Measurements from ENCODE around the gene FBXW10.
"Not testable (repeated sequence)": the region's sequence is repeated elsewhere in the genome, so short reads cannot be mapped to it uniquely, and the experiment has no call there.

The FBXW10 gene

DNA sequence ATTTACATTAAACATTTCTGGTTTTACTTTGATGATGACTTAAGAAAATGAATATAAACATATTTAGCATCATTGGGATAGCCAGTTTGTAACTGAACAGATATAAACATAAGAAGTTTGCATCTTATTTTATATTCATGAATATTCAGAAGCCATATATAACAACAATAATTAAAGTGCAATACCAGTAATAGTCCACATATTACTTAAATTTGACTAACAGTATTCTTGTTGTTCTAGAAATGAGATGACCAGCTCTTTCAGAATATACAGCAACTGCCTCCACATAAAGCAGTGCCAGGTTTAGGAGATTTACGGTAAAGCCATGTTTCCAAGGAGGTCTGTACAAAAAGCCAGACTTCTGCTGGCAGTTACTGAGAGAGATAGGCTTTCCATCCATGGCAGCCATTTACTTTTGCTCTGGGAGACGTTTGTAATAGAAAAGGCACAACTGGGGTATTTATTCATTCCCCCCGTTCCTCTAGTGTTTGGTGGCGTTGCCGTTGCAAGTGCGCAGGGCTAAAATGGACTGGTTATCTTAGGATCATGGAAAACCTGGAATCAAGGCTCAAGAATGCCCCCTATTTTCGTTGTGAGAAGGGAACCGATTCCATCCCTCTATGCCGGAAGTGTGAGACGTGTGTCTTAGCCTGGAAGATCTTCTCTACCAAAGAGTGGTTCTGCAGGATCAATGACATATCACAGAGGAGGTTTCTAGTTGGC is at the start of gene FBXW10:
TSS of gene FBXW10 (plus strand) at position 356 of the 723 bp plus-strand sequence. CDS start at position 547, 191 bp downstream.
- DNase-seq (ENCODE audit: low spot score): not testable (repeated sequence)

DNA sequence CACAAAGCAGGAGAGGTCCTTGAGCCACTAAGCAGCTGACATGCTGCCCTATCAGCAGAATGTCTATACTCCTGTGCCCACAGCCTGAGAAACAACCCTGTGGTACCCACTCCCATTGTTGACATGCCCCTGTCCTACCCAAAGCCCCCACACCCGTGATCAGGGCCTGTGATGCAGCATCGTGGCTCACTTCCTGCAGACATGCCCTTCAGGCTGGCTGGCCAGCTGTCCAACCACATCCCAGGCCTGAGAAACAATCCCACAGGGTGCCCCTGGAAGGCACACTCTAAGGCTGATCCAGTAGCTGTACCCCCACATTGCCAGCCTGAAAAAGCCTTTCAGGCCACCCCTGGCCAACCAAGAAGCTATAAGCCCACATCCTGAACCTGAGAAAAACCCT is 48.7 kb upstream of the FBXW10 start:
- not testable (repeated sequence) for DNase-seq (ENCODE audit: low spot score)

- DNase-seq (ENCODE audit: low spot score): not testable (repeated sequence)
Measured at GRCh38 chr17:18698473-18699103, 45.3 kb upstream of the FBXW10 start.

DNA sequence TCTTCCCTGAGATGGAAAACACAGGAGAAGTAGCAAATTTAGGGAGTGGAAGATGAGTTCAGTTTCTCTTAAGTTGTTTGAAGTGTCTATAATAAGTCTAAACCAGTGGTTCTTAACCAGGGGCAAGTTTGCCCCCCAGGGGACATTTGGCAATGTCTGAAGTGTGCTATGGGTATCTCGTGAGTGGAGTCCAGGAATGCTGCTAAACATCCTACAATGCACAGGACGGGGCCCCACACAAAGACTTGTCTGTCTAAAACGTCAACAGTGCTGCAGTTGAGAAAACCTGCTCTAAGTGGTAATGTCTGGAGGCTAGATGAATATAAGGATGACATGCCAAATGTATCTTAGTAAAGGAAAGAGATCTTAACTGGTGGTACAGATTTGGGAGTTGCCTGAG is 37.9 kb upstream of the FBXW10 start:
- DNase-seq (ENCODE audit: low spot score): not testable (repeated sequence)

- DNase-seq (ENCODE audit: low spot score): not testable (repeated sequence)
Measured at GRCh38 chr17:18708215-18708614, 35.6 kb upstream of the FBXW10 start.

- peak; percentile 45 for DNase-seq (ENCODE audit: low spot score)
Measured at GRCh38 chr17:18712354-18712999, 31.4 kb upstream of the FBXW10 start.

DNA sequence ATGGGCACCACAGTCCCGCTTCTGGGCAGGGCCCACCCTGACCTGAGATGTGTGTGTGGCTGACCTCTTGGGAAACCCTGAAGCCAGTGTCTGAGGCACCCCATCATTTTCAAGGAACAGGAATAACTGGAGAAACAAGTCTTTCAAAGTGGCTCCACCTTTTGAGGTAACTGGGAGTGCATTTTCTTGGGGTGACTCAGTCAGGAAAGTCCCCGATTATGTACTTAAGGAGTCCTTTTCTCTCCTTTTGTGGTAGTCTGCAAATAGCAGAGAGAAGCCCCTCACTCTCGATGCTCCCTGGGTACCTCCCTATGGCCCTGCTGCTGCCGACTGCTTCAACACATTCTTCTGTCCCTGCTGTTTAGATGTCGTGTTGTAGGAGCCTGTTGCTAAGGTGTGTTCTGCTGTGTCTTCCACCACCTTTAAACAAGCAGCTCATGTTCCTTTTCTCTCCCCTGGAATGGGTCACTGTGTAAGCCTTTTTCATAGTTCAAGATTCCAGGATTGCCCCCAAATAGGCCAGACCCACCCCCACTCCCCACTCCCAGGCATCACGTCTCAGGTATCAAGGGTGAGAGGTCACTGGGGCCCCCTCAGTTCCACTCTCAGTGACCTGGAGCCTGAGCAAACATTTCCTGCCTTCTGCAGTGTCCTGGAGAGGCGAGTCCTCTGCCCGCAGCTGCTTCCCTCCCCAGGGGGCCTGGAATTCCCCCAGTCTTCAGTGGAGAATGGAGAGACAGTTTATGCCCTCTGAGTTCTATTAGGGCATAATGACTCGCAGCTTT is 25.0 kb upstream of the FBXW10 start:
- peak; percentile 26 for DNase-seq (ENCODE audit: low spot score)

- DNase-seq (ENCODE audit: low spot score): not testable (repeated sequence)
Measured at GRCh38 chr17:18719428-18720110, 24.3 kb upstream of the FBXW10 start.

GRCh38 chr17:18721775-18722547 is 21.9 kb upstream of the FBXW10 start:
- DNase-seq (ENCODE audit: low spot score): not testable (repeated sequence)

DNA sequence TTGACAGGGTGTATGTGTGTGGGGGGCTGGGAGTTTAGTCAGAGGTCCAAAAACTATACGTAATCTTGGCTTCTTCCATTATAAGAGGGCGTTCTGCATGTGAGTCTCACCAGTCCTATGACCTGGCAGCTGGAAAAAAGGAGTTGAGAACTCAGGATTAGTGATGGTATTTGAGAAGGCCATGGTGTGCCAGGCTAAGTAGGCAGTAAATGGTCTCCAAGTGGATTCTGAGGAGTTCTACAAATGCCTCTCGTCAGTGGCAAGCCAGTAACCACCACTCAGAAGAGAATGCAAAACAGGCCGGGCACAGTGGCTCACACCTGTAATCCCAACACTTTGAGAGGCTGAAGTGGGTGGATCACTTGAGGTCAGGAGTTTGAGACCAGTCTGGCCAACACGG is 21.2 kb upstream of the FBXW10 start:
- not testable (repeated sequence) for DNase-seq (ENCODE audit: low spot score)

DNA sequence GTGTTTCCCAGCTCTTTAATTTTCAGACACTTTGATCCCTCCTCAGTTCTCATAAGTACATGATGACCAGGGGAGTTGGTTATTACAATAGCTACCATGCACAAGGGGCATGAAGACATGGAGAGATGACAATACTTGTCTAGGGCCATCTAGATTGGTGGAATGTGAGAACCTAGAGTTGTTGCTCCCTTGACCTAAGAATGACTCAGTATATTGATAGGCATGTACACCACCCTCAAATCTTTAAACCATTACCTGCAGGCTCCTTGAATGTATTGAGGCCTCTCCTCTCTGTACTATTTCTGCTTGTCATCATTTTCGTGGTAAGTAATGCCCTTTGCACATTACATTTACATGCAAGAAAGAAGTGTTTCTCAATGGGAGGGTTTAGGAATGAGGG is 20.3 kb upstream of the FBXW10 start:
- not testable (repeated sequence) for DNase-seq (ENCODE audit: low spot score)

- not testable (repeated sequence) for DNase-seq (ENCODE audit: low spot score)
Measured at GRCh38 chr17:18732438-18732837, 11.4 kb upstream of the FBXW10 start.

- DNase-seq (ENCODE audit: low spot score): not testable (repeated sequence)
Measured at GRCh38 chr17:18733350-18733749, 10.5 kb upstream of the FBXW10 start.

- not testable (repeated sequence) for DNase-seq (ENCODE audit: low spot score)
Measured at GRCh38 chr17:18739616-18740391, 4.0 kb upstream of the FBXW10 start.

GRCh38 chr17:18741228-18741627 is 2.6 kb upstream of the FBXW10 start:
- not testable (repeated sequence) for DNase-seq (ENCODE audit: low spot score)

- not testable (repeated sequence) for DNase-seq (ENCODE audit: low spot score)
Measured at GRCh38 chr17:18744726-18745125, 872 bp downstream of the FBXW10 start.

DNA sequence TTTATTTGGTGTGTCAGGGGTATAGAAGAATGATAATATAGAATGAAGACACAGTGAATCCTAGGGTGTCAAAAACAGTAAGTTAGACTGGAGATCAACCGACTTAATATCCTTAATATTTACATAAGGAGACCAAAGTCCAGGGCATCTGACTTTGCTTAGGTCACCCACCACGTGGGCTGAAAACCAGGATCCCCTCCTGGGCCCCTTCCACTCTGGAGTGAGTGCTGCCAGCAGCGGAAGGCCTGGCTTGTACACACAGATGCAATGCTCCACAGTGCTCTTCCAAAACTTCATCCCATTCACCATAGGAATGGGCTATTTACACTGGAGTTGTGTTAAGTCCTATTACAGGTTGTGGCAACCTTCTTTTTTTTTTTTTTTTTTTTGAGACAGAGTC is 2.7 kb downstream of the FBXW10 start:
- DNase-seq (ENCODE audit: low spot score): not testable (repeated sequence)

DNA sequence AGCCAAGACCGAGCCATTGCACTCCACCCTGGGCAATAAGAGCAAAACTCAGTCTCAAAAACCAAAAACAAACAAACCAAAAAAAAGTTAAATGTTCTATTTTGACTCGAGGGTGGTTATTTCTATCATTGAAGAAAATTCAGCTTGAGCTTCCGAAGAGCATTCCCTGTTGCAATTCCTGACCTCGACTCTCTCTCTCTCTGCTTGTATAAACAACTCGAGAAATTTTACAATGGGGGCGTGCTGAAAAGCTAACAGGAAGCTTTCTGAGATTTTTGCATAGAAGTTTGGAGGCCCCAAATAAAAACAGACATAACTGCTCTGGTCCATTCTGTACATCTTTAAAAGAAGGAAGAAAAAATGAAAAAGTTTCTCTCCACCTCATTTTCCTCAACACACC is 3.6 kb downstream of the FBXW10 start:
- DNase-seq (ENCODE audit: low spot score): not testable (repeated sequence)

GRCh38 chr17:18750242-18750641 is 6.4 kb downstream of the FBXW10 start:
- DNase-seq (ENCODE audit: low spot score): not testable (repeated sequence)
